ENCODE data around the gene WNT16.
"Not testable (repeated sequence)": the region's sequence is repeated elsewhere in the genome, so short reads cannot be mapped to it uniquely, and the experiment has no call there.

The WNT16 gene

DNA sequence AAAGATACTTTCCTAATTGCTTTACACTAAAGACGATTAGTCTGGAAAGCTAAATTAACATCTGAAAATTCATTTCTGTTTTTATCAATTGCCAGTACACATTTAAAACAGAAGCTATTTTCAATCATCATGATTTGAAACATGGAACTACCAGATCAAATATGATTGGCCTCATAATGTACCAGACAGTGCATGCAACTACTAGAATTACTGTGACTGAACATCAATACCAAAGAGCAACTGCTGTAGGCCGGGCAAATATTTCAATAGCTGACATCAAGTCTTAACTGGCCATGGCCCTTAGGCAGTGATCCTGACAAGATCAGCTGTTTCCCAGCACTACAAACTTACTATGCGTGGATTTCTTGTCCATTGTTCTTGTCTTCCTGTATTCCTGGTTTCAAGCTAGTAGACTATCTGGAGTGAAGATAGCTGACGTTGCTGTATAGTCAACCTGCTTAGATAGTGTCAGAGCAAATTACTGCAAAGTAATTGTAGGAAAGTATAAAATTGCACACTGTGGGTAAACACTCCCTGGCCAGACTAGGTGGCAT, 21.7 kb upstream of the WNT16 start:
- DNase-seq, result no peak

DNA sequence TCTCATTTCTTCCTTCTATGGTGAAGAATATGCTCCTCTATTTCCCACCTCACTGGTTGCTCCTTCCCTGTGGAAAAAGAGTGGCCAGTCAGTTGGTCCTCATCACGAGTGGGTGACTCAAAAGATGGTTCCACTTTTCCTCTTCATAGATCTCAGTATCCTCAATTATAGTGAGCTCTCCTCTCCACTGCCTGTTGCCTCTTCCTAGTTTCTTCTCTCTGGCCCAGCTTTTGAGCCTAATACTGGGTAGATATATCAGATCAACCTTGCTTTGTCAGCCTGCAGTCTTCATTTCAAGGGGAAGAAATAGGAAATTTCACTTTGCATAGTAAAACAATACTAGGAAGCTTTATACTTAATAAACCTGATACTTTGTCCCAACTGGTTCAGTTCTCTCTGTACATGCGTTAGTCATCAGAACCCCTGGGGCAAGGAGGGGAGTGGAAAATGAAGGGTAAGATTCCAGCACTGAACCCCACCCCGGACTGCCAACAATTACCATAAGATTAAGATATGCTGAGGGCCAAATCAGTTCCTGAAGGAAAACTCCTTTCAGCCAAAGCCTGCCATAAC, 15.5 kb upstream of the WNT16 start:
- no peak for DNase-seq

DNA sequence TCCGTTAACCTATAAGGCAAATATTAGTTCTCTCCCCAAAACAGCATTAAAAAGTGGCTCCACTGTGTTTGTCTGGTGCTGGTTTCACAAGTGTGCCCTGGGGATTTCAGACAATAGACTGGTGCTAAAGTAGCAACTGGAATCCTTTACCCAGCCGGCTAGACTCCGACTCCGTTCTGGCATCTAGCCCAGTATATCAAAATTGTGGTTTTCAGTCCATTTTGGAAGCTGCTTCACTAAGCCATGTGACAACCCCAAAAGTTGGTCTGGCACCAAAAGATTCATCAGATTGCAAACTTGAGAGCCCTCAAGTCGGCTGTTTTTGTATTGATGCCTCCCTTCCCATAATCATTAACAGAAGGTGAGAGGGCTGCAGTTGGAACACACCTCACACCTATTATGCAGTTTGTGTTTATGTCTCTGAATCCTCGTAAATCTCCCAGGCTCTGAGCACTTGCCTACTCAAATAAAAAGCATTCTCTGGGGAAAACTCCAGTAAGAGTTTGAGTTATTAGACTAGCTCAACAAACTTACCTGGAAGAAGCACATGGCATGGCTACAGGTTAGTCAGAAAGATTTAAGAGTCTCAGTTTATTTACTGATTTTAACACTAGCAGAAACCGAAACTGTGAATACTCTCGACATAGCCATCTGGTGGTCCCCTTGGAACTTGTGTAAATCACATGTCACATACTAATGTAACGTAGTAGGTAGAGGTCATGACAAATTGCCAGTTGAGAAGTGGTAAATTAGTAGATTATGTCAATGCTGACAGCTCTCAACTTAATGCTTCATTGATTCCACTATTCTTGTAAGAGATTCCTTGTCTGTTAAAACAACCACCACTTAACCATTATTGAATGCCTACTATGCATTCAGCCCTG, 14.8 kb upstream of the WNT16 start:
- DNase-seq, result no peak

DNA sequence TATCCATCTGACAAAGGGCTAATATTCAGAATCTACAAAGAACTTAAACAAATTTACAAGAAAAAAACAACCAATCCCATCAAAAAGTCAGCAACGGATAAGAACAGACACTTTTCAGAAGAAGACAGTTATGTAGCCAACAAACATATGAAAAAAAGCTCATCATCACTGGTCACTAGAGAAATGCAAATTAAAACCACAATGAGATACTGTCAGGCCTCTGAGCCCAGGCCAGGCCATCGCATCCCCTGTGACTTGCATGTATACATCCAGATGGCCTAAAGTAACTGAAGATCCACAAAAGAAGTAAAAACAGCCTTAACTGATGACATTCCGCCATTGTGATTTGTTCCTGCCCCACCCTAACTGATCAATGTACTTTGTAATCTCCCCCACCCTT, 13.6 kb upstream of the WNT16 start:
- DNase-seq, result not testable (repeated sequence)

DNA sequence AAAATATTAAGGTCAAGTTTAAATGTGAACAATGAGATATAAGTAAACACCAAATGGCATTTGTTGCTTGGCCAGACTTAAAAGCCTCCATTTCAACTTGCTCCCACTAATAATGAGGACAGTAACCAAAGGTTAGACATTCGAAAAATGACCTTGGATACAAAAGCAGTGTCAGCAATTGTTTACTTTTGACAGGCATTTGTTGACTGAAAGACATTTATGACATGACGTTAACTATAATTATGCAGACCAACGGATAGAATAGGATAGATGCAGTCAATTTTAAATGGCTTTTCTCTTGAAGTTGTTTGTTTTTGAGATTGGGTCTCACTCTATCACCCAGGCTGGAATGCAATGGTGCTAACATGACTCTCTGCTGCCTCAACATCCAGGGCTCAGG, 6.3 kb upstream of the WNT16 start:
- DNase-seq, result no peak

DNA sequence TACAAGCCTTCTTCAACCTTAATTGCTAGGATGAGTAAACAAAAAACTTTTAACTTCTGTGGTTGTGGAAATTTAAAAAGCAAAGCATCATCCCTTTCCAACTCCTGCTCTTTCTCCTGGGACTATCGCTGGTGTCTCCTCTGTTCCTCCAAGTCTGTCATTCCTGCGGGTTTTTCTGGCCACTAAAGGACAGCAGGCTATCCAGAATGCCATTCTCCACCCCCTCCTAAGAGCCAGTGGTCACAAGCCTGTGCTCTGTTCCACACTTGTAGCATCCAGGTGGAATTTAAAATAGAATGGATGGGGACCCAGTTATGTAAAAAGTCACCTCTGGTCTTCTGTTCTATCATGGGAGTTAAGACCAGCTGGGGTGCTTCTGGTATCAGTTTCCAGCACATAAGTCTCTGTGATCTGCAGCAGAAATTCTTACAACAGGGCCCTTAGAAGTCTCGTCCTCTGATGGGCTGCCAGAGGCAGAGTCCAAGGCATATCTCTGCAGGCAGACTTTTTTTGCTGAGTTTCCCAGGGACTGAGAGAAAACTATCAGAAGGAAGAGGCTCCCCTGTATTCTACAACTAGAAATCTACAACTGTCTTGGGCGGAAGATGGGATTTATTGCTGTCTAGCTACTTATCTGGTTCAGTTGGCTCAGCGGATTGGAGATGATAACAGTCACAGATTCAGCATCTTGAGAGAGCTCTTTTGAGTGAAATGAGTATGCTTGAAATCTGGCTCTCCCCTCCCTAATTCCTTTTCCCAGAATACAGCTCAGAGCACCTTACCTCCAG, 5.1 kb upstream of the WNT16 start:
- DNase-seq, result no peak

DNA sequence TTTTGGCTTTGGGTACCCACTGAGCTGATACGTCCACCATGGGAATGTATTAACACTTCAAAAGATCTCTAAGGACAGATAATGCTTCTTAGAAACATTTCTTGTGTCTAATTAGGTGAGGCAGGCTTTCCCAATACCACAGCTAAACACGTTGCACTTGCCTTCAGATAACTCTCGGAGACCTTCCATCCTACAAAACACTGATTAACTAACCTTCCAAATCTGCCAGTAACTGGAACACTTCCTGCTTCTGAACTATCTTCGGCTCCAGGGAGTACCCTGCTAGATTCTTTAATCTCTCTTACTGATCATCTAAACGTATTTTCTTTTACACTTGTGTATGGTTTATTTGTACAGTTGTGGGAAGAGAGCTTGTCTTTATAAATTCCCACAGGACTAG, 1.1 kb upstream of the WNT16 start:
- DNase-seq, result no peak

DNA sequence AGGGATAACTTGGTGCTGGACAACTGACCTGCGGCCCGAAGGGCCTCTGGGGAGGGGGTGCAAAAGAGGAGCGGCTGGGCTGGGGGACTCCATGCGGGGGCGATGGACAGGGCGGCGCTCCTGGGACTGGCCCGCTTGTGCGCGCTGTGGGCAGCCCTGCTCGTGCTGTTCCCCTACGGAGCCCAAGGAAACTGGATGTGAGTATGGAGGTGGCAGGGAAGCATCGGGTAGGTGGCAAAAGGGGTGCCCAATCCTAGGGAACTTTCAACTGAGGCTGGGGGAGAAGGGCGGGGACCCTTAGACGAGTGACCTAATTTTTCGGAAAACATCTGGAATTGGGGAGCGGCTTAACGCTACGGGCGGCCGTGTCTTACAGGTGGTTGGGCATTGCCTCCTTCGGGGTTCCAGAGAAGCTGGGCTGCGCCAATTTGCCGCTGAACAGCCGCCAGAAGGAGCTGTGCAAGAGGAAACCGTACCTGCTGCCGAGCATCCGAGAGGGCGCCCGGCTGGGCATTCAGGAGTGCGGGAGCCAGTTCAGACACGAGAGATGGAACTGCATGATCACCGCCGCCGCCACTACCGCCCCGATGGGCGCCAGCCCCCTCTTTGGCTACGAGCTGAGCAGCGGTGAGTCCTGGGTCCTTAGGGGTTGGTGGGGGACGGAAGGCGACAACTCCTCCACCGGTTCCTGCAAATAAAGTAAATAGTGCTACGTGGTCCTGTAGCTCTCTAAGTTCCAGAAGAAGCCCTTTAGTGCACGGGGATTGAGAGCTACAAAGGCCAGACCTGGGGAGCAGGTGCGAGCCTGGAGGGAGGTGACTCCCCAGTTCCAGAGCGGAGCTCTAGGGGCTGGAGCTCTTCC, 622 bp downstream of the WNT16 start:
- DNase-seq, result no peak

DNA sequence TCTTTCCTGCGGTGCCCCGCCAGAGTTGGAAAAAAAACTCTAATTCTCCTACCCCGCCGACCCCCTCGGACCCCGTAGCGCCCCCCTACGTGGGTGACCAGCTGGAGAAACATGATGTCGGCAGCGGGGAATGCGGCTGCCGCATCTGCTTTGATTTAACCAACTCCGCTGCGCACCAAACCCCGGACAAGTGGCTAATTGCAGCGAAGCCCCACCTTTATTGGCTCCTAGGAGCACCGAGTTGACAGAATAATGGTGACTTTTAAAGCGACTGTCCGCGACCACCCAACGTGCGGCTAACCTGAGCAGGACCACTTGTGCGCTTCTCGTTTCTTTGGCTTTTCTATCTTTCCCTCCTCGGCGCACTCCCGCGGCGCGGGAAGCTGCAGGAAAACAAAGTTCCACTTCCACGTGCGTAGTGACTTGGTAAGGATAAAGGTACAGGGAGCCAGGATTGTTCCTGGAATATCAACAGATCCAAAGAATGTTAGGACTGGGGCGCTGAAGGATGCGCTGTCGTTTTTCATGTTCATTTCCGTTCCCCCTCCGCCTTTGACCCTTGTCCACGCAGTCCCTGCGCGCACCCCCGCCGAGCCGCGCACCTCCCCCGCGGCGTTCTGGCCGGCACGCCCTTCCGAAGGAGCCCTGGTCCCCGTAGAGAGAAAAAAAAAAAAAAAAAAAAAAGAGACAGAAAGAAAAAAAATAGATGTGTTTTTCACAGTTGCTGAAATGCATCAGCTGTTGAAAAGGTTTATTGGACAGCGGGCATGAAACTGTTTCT, 1.4 kb downstream of the WNT16 start:
- DNase-seq, result no peak

DNA sequence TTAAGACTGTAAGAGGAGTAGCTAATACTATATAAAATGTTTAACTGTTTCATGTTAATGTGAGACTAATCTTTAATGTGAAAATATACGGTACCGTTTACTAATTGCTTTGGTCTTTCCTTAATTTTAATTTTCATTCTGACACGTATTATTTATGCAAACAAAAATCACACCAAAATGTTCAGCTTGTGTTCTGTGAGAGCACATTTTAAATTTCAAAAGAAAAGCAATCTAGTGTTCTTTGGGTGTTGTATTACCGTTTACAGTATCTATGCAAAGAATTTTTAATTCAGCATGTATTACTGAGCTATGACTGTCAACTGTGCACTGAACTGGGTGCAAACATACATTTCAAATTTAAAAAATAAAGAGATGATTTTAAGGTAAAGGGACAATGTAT, 2.2 kb downstream of the WNT16 start:
- no peak for DNase-seq

DNA sequence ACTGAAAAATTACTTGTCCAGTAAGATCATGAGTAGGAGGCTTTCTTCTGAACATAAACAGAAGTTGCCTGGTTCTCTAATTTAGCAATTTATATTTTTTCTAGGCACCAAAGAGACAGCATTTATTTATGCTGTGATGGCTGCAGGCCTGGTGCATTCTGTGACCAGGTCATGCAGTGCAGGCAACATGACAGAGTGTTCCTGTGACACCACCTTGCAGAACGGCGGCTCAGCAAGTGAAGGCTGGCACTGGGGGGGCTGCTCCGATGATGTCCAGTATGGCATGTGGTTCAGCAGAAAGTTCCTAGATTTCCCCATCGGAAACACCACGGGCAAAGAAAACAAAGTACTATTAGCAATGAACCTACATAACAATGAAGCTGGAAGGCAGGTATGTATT, 2.8 kb downstream of the WNT16 start:
- DNase-seq, result no peak

DNA sequence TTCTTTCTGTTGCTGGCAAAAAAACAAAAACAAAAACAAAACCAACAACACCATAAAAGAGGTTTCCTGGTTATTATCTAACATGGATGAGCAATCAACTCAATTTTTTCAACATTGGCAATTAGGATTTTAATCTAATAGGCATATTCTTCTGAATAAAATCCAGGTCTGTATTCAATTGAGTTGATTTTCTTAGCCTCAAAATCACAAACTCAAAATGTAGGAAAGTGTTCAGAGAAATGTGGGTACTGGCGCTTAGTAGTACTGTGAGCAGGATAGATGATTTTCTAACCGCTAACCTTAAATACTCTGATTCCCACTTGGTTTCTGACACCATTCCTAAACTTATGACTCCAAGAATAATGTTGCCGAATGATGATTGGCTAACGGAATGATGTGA, 5.6 kb downstream of the WNT16 start:
- DNase-seq, result no peak

DNA sequence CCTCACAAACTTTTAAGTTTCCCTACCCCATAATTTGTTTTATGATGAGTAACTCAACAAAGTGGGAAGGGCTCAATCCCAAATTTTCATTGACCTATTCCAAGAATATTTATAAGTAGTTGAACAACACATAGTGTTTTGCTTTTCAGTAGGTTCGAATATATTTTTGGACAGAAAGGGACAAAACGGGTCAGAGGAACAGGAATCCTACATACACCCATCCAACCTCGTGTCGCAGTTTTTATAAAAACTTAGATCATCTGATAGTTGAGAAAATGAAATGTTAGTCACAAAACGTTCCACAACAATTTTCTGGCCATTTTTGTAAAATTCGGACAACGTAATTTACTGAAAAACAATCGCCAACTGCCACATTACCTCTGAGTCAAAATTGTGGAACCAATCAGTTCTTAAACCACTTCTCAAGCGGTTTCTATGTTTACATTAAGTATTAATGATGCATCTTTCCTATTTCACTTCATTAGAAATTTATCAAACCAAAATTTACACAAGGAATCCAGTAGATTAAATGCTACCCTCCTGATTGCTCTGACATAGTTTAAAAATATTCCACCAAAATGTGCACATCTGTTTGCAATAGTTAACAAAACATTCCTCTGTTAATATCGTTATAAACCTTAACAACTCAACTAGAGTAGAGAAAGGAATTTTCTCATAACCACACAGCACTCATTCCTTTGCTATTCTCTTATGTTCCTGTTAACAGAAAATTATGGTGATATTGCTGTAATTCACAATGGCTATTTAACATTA, 6.3 kb downstream of the WNT16 start:
- DNase-seq, result no peak

DNA sequence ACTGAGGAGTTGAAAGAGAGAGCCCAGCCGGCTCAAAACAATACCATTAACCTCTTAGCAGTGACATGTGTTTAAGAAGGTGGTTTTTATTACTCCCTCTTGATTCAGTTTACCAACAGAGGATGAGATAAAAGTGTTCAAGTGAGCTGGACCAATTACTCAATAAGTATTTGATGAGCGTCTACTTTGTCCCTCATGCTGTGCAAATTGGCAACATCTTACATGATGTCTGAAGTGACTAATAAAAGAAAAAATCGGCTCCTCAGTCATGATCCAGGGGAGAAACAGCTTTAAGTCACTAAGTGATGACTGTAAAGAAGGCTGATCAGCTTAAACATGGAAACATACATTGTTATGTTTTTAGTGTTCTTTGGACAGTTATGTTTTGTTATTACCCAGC, 7.8 kb downstream of the WNT16 start:
- DNase-seq, result no peak

DNA sequence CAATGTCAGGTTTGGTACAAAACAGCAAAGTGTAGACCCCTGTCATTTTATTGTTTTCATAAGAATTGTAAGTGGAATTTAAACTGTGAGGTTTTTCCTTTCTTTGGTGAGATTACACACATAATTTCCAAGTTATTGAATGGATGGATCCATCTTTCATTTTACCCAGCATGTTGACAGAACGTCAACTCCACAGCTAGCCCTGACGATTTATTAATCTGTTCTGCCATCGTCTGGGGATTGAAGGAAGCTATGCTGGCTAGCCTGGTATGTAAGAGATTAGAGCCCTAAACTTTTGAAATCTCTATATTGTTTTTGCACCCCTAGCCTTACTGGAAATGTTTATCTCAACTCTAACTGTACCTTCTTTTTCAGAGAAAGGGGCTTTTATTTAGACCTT, 8.6 kb downstream of the WNT16 start:
- DNase-seq, result no peak

DNA sequence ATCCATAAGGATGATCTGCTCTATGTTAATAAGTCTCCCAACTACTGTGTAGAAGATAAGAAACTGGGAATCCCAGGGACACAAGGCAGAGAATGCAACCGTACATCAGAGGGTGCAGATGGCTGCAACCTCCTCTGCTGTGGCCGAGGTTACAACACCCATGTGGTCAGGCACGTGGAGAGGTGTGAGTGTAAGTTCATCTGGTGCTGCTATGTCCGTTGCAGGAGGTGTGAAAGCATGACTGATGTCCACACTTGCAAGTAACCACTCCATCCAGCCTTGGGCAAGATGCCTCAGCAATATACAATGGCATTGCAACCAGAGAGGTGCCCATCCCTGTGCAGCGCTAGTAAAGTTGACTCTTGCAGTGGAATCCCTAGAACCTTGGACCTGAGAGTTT, 10.3 kb downstream of the WNT16 start:
- DNase-seq, result no peak

DNA sequence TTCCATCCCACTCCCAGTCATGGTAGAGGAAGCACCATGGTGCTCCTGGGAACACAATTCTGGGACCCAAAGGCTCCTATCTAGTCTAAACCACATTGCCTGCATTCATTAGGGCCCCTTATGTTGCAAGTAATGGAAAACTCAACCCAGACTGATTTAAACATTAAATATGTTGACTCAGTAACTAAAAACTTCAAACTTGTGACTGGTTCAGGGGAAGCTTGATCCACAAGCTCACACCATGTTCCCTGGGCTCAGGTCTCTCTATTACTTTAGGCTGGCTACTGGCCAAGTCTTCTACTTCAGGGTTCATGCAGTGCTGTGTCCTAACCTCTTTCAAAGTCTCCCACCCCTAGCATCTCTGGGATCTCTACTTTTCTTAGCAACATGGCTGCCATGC, 13.1 kb downstream of the WNT16 start:
- no peak for DNase-seq

DNA sequence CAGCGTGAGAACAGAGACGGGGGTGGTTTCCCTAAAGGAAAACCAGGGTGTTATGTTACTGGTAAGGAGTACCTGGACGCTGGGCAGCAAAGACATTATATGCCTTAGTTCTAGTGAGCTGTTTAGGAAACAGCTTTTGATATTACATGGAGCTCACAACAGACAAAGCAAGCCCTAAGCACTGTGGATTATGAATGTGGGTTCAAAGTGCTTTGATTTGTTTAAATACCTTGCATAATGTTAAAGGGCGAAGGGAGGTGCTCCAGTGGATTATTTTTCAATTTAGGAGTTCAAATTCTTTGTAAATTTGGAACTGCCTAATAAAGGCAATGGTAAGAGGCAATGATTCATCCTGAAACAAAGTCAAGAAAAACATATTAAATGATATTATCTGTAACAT, 13.8 kb downstream of the WNT16 start:
- no peak for DNase-seq

DNA sequence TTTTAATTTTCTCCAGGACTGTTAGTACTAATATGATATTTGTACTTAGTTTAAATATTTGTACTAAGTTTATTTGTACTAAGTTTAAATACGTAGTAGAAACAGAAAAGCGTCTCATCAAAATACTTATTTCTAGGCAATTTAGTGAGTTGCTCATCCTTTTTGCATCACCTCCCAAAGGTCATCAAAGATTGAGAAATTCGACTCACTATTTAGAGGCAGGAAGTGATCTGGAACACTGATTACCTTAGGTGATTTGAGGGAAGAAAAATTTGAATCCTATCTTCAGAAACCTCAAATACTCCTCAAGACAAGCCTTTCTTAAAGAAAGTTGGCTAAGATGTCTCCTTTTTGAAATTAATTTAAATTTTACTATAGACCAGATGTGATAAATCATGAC, 14.5 kb downstream of the WNT16 start:
- DNase-seq, result no peak

DNA sequence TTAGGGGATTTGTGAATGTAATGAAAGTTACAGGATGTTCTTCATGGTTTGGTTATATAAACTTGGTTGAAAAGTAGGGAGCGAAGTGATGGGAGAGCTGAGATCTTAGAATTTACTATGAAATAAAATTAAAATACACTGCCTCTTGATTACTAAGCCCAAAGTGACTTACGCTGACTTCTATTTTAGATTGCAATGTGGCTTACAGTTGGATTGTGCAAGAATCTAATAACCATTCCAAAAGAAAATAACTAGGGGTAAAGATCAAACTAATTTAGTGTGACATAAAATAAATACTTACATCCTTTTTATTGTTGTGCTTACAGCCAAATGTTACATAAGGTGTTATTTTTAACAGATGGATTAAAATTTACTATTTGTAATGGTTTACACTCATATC, 15.3 kb downstream of the WNT16 start:
- DNase-seq, result no peak

DNA sequence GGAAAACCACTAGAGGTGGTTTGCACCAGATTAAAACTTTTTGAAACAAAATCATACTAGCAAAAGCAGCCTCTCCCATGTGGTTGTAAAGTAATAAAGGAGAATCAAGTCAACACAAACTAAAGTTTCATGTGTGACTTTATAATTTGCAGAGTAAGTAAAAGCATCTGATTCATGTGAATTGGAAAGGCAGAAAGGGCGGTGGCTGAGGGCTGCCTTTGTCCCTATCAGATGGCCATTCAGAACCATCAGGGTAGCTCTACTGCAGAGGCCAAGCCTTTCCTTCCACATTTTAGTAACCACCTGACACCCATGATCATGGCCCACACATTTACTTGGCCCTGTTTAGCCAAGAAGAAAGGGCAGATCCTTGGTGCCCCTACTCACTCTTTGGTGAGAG, 15.7 kb downstream of the WNT16 start:
- no peak for DNase-seq

Measured in CD4-positive, alpha-beta T cell treated with Interleukin-10 for 1 hour (primary cell).